SKM-1 (cell line): ENCODE results near the gene COL6A5.
"Not testable (repeated sequence)": the region's sequence is repeated elsewhere in the genome, so short reads cannot be mapped to it uniquely, and the experiment has no call there.

Source experiments
- DNase-seq: peaks from one replicate; lab custom pipeline; 2025; ENCODE audit not compliant: unreplicated experiment; lab: John Stamatoyannopoulos, UW

Gene COL6A5

DNA sequence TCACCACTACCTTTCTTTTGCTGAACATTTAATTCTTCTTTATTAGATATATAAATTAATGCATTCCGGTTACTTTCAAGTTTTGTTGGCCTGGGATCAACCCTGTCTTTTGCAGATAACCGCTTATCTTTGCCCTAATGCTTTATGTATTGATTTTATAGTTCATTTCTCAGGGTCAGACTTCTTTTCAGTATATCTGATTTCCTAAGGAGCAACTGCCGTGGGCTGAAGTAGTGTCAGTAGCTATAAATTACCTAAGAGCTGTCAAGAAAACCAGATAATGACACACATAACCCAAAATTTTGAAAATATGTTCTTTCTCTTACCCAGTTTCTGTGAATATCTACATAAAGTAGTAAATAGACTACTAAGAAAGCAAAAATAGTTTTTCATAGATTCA is 38.0 kb downstream of the COL6A5 start:
- DNase-seq, result no peak

DNA sequence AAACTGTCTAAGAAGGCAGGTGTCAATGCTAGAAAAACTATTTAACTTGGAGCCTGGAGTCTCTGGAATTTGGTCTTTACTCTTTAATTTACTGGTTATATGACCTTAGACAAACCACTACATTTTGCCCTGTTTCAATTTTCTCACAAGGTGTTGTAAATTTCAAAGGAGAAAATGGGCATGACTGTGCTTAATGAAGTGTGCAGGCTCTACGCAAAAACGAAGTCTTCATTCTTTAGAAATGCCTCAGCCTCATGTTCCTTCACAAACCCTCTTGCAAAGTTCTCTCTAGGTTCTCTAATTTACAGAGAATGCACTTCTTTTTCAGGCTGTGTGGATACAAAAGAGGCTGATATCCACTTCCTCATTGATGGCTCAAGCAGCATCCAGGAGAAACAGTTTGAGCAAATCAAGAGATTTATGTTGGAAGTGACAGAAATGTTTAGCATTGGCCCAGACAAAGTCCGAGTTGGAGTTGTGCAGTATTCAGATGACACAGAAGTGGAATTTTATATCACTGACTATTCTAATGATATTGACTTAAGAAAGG is 39.1 kb downstream of the COL6A5 start:
- no peak for DNase-seq

DNA sequence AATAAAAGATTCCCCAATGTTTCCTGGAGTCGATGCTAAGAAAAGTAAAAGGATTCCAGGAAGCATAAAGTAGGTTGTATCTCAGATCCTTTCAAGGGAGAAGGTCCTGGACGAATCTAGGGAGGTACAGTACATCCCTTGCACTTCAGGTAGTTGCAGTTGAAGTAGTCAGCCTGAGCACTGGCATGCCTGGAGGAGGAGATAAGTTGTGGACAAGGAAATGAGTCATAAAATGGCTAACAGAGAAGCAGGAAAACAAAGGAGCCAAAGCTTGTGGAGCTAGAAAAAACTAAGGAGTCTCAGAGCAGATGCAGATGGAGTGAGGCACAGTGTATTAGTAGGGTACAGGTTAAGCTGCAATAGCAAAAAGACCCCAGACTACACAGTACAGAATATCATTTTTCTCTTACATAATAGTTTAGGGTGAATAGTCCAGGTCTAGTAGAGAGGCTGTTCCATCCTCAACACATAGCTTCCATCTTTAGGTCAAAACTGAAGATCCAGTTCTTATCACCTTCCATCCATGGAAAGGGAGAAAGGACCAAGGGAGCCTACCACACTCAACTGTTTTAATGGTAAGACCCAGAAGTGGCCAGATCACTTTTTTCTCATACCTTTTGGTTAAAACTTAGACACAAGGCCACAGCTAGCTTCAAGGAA is 41.3 kb downstream of the COL6A5 start:
- DNase-seq, result no peak

DNA sequence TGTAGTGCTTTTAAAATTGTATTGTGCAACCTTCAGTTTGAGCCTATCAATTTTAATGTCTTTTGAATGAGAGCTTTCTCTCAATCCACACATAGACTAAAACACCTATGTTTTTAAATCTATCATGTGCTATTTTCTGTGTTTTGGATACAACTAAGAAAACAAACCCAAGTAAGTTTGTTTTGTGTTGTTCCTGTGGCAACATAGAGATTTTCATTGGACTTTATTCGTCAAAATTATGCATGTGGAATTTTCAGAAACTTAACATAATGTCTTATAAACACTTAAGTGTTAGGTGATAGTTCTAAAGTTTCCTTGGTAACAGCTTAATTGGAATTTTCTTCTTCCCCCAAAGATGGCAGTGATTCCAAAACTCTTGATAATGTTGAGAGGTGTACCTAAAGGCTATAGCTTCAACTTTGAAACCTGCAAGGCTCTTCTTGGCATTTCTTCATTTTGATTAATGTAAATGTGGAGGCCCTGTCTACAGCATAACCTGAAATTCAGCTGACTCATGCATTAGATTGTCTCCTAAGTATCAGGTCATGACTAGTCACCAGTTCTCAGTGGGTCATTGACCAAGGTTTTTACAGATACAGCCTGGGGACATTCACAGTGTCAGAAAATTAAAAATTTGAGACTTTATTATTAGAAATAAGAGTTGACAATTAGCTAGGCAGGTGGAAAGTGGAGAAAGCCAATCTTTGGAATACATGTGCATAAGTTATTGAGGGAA is 44.4 kb downstream of the COL6A5 start:
- DNase-seq, result no peak

DNA sequence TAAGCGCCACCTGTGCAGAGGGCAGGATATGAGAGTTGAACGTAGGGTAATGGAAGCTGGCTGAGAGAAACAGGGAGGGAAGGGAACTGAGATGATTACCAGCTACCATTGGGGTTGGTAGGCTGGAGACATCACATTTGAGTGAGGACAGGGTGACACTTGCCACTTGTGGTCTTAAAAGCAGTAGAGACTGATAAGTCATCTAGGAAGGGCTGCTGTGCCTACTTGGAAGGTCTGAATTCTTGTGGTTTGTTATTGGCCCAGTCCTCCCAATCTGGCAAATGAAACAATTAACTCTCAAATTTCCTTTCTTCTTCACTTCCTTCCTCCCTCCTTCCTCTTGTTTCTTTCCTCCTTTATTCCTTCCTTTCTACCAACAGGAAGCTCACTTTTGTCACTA is 46.8 kb downstream of the COL6A5 start:
- DNase-seq, result no peak

DNA sequence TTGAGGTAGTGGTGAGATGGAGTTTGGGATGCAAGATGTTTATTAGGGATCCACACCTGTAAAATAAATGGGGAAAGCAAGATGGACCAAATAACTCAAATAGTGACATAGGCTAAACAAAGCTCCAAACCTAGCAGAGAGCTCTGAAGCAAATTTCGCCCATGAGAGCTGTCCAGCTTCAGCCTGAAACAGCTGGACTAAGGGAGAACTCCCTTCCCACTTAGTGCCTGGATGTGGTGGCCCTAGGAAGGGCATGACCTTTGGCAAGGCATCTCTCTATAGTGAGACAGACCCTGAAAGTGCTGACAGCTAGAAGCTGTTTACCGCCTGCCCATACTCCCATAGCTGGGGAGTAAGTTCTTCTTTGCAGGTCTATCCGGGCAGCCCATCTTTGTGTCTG is 48.1 kb downstream of the COL6A5 start:
- DNase-seq, result no peak

DNA sequence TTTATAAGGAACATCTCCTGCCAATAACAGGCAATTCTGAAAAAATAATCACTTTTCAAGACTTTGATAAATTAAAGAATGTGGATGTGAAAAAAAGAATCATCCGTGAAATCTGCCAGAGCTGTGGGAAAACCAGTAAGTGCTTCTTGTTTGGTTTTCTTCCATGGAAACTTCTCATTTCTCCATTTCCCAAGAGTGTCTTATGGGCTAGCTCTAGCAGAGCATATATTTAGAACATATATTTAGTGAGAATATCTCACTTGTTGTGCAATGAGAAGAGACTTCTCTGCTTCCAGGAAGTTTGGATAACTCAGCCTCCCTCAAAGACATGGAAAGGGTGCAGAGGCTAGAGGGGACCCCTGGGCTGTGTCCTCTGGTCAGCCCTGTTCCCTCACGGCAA is 49.9 kb downstream of the COL6A5 start:
- DNase-seq, result no peak

DNA sequence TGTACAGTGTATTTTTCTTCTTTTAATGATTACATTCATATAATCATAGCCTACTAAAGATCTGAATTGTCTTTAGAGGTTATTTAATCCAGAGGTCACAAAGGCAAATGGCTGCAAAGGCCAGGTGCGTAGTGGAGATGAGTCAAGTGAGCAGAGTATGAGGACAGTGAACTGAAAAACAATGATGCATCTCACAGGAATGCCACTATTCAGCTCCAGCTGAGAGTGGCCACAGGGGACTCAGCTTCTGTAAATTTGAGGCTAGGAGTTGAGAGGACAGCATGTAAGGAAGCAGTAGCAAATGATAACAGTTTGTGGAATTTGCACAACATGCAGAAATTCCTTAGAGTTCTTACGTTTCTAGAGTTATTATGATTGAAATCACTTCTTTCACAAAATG is 50.4 kb downstream of the COL6A5 start:
- no peak for DNase-seq

DNA sequence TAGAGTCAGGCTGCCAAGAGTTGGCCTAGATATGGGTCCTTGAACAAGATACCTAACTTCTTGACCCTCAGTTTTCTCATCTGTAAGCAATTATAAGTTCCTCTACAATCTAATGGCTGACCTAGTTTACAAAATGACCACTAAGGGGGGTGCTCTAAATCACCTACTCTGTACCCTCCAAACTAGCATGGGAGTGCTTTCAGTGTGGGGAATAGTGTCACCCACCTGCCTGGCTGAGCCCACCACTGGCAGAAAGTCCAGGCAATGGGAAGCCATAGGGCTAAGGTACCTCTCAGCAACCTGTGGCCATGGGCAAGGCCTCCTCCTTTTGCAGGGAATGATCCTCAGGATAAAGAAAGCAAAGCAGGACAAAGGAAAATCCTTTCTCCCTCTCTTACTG is 58.9 kb downstream of the COL6A5 start:
- DNase-seq, result no peak

DNA sequence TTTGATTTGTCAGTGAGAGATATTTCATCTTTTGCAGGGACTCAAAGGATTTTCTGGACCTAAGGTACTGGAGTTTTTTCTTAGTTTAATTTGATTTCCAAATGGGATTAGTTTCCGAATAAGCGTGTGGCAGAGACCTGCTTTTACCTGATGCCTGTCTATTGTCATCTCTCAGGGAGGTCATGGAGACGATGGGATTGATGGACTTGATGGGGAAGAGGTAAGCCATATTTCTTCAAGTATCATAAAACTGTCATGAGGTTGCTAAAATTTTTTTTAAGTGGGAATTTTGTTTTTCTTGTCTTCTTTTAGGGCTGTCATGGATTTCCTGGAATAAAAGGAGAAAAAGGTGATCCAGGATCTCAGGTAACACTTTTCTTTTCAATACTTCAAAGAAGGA is 60.5 kb downstream of the COL6A5 start:
- no peak for DNase-seq

DNA sequence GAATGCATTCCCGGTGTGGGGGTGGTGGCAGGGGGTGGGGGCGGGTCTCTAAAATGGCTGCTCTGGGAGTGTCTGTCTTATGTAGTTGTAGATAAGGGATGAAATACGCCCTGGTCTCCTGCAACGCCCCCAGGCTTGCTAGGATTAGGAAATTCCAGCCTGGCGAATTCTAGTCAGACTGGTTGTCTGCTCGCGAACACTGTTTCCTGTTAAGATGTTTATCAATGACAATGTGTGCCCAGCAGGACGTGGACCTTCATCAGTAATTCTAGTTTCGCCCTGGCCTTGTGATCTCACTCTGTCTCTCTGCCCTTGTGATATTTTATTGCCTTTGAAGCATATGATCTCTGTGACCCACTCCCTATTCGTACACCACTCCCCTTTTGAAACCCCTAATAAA is 62.8 kb downstream of the COL6A5 start:
- not testable (repeated sequence) for DNase-seq

DNA sequence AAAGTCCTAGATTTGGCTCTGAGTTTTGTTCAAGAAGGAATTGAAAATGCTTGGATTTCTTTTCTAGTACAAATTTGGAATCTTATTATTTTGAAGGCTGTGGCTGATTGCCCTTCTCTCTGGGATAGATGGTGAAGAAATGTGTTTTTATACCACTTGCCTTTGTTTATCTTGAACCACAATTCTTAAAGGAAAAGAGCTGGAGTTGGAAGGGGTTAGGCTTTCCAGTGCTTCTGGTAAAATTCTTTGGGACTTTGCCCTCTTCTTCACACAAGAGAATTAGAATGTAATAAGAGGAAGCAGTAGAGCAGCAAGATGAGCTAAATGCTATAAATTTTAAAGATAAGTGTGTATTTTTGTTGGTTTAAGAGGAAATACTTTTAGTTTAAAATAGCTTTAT is 65.8 kb downstream of the COL6A5 start:
- DNase-seq, result no peak

DNA sequence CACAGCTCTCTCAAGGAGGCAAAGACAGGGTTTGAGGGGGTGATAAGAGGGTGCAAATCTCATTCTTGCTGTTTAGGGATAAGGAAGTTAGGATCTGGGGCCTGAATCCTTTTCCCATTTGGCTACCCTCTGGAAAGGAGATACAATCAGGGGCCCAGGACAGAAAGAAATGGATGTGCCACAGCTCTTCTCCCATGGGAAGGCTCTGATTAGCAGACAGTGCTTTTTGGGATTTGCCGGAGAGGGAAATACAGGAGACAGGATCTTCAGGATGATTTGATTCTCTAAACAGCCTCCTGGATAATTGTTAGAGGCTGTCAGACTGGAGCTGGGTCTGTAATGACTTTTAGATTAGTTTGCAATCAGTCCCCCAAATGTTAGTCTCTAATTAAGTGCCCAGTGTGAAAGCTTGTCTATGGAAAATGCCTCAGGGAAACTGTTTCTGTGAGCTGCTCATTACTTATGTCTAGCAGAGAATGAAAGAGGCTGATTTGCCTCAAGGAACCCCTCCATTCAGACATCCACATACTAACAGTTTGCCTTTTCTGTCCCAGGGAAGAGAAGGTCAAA is 67.6 kb downstream of the COL6A5 start:
- no peak for DNase-seq

DNA sequence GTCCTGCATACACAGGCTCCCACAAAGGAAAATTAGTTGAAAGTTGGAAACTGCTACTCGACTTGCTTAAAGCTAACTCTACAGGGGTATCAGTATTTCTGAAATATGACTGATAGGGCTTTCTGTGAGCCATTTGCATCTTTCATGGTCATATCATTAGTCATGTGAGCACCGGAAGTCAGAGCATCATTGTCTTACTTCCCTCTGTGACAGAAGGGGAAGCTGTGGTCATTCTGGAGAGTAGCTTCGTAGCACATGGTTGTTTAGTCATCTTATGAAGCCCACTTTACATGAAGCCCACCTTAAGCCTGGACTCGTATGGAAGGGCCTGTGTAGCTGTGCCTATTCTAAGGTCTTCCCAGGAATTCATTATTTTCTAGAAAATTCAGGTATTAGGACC is 69.0 kb downstream of the COL6A5 start:
- DNase-seq, result no peak

DNA sequence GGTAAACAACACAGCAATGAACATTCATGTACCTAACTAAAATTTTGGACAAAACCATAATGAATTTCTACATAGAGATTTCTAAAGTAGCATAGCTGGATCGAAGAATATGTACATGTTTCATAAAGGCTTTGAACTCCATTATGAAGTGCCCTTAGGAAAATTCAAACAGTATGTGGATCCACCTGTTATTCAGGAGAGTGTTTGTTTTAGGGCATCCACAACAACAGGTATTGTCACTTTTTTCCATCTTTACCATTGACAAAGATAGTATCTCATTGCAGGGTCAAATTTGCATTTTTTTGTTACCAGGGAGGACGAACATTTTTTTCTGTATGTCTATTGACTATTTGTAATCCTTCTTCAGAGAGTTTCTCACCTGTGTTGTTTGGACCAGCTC is 75.0 kb downstream of the COL6A5 start:
- no peak for DNase-seq

DNA sequence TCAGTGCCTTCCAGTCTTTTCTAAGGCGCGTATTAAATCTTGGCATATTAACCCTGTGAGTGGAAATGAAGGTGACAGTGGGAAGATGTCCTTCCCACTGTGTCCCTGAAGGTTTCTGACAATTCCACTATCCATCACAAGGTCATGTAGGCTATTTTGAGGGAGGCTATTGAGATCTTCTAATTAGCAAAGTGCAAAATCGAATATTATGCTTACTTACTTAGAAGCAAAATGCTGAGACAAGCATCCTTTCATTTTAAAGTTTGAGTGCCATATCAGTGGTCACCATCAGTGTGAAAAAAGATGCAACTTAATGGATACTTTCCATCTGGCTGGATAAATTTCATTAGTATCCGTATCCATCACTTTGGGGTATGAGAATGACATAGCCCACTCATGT is 77.6 kb downstream of the COL6A5 start:
- DNase-seq, result no peak

DNA sequence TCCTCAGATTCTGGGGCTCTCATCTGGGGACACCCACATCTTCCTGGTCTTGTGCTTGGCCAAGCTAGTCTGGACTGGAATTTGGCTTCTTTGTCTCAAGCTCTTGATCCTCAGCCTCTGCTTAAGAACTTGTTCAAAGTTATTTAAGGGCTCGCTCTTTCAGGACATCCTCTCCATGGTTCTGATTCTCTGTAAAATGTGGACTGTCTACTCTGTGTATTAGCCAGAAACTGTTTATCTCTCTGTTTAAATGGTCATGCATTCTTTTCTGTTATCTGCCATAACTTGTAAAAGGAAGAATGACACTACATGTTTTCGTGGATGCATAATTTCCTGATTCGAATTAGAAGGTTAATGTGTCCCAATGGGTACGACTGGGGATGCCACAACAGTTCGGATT is 79.4 kb downstream of the COL6A5 start:
- DNase-seq, result no peak

DNA sequence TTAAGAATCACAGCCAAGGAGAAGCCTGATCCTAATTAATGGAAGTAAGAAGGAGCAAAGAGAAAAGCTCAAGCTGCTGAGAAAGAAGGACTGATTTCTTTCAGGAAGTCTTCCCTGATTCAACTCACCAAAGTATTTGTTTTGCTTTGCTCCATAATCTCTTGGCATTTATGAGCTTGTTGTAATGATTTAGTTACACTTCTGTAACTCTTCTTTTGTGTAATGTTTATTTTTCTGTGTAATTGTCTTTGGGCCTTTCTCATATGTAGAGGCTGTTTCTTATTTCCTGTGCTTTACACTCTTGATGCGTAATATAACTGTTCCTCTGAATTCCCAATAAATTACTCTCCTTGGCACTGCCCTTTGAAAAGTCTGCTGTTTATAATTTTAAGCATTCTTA is 80.0 kb downstream of the COL6A5 start:
- DNase-seq, result no peak

DNA sequence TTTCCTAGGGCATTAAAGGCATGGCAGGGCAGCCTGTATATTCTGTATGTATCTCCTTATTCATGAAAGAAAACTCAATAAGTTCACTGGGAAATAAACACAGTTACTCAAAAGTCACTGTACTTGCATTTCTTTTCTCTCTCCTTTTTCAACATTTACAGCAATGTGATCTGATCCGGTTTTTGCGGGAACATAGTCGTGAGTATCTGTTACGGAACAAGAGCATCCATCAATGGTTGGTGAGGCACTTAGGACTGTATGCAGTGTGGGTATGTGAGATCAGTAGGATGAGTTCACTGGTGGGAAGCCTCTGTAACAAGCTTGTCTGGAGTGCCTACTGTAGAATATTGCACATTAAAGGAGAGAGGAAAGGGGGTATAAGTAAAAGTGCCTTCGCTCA is 80.7 kb downstream of the COL6A5 start:
- DNase-seq, result no peak

DNA sequence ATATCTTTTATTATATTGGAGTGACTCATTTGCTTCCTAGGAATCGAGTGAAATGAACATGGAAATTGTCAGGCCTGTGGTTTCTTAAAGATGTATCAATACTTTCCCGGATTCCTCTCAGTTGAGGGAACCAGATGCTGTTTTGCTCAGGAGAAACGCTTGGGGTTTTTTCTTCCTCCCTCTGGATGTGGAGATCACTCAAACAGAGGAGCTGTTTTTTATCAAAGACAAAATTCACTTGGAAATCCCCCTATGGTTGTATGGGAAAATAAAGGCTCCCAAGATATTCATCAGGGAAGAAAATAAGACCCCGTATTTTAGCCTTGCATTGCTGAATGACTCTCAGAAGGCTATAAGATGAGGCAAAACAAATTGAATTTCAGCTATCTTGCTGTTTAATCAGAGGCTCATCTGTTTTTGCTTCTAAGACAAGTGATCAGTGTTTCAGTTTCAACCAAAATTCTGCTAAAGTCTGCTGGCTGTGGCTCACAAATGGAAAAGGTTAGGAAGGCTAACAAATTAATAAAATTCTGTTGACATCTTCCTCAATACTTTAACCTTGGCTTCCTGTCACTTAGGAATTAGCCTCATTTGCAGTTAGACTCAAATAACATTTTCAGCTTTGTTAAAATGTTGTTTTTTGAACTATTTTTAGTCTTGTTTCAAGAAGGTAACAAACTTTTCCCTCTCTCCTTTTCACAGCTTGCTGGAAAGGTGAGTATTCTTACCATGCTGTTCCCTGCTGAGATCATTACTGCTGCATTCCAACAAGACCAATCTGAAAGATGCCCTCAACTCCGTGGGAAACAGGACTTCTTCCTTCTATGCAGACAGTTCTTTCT is 83.6 kb downstream of the COL6A5 start:
- no peak for DNase-seq

DNA sequence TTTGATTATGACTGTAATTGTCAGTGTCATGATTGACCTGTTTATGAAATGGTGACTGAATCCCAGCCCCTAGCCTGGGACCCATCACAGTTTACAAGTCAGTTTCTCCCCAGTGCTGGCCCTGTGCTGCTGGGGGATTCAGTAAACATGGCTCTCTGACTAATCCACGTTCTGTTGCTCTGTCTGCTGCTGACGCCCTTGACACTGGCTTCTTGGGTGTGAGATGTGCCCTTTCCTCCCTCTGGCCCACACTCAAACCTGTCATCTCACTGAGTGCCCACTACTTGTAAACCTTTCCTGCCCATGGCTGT is 84.2 kb downstream of the COL6A5 start:
- DNase-seq, result no peak

DNA sequence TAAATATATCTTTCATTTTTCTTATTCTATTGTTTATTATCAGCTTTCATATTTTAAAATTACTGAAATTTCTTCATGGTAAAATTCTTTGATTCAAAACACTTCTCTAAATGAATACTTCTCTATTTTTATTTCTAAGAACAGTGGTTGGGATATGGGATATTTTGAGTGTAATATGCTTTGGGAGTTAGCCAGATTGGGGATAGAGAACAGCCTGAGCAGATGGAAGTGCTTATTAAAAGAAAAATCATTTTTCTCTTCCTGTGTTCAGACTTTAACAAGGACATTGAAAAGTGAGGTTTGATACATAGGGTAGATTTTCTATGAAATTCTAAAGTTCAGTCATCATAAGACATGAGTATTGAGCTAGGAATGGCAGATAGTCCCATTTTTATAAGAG is 84.8 kb downstream of the COL6A5 start:
- DNase-seq, result no peak
